Right forelimb (tissue), 1 donor: ENCODE data around the gene LSM12.

Experiments used
- DNase-seq: peaks from one replicate; pipeline ENCODE4 v3.0.0-alpha.2; 2018

Gene LSM12

DNA sequence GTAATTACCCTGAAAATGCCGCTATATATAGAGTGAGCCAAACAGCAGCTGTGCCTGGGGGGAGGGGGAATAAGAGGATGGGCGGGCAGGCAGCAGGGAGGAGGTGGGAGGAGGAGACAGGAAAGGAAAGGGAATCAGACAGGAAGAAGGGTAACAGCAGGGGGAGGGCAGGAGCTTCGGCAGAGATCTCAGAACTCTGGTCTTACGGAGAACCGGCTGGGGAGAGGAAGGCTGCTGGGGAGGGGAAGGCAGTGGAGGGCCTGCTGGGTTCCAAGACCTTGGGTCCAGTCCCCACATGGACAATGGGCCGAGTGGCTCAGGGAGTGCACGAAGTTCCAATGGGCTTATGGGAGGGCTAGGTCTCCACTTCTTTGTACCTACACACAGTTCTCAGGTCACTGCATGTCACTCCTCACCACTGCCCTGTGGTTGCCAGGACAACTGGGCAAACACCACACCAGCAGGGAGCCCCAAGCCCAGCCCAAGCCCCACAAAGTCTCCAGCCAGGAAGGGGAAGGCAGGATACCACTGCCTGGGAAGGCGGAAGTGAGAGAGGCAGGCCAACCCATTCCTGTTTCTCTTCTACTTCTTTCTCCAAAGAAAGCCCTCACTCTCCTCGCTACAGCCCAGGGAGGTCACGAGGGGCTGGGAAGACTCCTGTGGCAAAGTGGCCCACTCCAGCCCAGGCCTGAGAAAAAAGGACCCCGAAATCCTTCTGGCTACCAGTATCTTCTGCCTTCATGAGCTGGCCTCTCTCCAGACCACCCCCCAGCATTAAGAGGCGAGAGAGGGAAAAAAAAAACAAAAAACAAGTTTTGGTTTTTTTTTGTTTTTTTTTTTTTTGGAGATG is 29.4 kb upstream of the LSM12 start:
- DNase-seq = peak; percentile 89

DNA sequence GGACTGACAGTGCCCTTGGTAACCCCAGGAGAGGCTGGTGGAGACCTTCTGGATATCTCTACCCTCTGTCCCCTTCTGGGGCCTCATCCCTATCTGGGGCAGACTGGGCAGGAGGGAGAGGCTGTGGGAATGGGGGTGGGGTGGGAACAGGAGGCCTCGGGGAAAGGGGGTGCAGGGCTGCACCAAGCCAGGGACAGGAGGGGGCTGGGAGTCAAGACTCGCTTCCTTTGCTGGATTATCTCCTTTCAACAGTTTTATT is 28.8 kb upstream of the LSM12 start:
- no peak for DNase-seq

- DNase-seq = no peak
Observed at GRCh38 chr17:44094701-44095387, 28.4 kb upstream of the LSM12 start.

DNA sequence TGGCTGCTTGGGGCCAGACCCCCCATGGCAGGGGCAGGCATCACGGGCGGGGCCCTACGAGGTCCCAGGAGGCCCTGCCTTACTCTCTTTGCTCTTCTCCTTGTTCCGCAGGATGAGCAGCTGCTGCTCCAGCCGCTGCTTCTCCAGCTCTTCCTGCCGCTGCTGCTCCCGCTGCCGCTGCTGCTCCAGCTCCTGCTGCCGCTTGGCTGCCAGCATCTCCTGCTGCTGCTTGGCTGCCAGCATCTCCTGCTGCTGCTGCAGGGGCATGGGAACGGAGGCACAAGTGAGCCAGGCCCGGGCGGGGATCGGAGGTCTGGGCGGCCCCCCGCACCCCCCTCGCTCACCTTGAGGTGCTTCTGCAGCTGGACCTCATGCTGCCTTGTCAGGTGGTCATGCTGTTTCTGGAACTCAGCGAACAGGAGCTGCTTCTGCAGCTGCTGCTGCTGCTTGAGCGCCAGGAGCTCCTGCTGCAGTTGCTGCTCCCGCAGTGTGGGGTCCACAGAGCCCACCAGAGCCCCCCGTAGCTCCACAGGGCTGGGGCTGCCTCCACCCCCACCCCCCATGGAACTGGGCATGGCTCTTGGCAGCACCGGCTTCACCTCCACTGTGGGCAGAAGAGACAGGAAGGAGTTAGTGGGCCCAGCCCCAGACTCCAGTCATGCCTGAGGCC is 26.9 kb upstream of the LSM12 start:
- no peak for DNase-seq

DNA sequence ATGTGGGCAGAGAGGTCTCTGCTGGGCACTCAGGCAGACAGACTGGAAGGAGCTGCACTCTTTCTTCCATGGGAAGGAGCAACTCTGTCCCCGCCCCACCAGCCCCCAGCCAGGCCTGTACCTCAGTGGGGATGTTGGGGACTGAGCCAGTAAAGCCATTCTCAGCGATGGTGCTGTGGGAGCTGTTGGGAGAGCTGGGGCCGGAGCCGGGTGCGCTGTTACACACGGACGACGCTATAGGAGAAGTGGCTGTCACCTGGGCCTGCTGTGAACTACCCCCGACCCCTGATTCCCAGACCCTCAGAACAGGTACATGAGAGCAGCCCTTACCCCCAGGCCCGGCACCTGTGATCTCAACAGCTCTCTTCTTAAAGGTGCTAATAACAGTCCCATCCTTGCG is 25.6 kb upstream of the LSM12 start:
- no peak for DNase-seq

DNA sequence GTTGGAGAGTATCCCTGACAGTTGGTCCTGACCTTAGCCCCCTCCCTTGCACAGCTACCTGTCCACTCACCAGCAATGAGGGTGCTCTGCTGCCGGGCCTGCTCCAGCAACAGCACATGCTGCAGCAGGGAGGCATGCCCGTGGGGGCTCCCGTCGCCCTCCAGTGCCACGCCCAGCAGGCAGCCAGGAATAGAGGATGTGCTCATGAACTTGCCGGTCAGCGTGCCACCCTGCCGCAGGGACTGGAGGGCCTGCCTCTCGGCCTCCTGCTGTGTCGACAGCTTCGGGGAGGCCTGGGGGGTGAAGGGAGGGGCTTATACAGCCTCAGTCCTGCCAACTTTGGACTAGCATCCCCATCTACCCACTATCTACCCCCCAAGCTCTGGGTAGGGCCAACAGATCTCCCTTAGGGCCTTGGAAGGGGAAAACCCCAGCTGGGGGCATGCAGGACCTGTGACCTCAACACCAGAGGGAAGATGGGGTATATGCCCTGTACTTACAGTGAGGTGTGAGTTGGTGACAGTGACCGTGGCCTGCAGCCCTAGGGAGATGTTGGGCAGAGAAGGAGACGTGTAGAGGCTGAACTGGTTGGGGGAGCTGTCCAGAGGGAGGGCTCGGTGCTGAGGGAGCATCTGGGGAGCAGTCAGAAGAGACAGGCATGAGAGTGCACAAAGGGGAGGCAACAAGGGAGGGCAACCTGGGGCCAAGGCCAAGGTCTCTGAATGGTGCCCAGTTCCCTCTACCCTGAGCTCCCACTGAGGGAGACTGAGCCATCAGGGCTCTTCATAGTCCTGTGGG is 24.9 kb upstream of the LSM12 start:
- DNase-seq = no peak

DNA sequence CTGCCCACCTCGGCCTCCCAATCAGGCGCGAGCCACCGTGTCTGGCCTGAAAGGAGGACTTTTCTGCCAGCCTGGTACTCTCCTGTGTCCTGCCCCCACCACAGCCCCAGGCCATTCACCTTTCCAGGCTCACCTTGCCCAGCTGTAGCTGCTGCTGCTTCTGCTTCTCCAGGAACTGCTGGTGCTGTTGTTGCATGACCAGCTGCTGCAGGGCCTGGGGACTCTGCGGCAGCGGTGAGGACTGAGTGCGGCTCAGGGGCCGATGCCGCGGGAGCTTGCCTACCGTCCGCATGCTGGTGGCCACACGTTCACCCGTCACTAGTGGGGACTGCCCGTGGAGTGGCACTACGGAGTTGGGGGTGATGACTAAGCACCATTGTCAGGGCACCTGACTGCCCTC is 21.8 kb upstream of the LSM12 start:
- DNase-seq = no peak

- DNase-seq = no peak
Observed at GRCh38 chr17:44087319-44087718, 20.8 kb upstream of the LSM12 start.

DNA sequence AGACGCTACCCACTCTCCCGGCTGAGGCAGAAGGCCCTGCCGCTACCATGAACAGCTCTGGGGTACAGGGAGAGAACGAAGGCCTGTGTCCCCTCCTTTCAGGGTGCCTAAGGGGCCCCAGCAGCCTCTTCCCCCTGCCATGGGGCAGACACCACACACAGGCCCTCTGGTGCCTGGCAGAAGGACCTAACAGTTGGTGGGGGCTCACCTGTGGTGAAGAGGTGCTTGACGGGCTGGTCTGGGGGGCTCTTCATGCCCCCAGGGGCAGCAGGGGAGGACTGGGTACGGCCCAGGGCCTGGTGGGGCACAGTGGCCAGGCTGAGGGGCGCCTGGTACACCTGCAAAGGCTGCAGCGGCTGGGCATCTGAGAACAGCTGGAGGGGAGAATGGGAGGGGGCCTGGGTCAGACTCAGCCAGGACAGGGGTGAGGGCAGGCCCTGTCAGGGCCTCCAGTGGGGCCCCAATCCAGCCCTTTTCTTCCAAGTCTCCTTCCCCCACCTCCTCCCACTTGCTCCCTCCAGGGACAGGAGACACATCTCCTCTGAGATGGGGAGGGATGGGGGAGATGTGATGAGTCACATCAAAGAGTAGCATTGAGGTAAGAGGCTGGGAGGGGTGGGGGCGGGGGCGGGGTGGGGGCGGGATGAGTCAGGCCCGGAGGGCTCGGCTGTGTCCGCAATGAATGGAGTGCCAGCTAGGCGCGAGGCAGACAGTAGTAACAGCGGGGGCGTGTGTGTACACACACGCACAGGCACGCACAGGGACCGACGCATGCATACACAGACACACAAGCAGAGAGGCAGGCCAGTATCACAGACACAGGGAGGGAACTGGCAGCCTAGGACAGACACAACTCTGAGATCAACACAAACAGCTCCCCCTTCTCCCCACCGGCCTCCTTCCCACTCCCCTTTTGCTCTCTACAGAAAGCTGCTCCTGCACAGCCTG is 20.2 kb upstream of the LSM12 start:
- no peak for DNase-seq

GRCh38 chr17:44085908-44086307 is 19.4 kb upstream of the LSM12 start:
- DNase-seq = no peak

DNA sequence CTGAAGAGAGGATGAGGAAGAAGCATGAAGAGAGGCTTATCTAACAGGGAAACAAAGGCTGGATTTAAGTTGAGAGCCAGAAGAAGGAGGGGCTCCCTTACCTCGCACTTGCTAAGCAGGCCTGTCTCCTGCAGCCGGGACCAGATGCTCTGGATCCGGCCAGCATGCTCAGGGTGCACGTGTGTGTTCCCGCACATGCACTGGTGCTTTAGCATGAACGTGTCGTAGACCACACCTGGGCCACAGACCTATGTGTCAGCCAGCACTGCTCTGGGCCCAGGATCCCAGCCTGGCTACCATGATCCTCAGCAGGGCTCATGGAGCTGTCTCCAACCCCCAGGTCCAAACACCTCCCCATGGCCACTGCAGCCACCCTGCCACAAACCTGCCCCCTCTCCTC is 18.4 kb upstream of the LSM12 start:
- no peak for DNase-seq

DNA sequence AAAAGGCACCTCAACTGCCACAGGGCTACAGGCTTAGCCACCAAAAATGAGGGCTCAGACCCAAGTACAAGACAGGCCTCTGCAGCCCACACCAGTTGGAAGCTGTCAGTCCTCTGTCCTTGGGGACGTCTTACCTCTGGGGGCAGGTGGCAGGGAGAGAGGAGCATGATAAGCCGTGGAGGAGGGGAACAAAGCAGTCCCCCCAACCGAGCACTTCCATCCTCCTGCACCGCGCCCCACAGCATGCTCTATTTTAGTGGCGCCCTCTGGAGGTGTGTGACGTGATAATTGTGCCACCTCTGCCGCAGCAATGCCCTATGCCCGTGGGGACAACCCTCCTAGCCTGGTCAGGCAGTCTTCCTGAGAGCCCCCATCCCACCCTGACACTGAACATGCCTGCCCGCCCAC is 17.7 kb upstream of the LSM12 start:
- no peak for DNase-seq

- no peak for DNase-seq
Observed at GRCh38 chr17:44083250-44083849, 16.9 kb upstream of the LSM12 start.

DNA sequence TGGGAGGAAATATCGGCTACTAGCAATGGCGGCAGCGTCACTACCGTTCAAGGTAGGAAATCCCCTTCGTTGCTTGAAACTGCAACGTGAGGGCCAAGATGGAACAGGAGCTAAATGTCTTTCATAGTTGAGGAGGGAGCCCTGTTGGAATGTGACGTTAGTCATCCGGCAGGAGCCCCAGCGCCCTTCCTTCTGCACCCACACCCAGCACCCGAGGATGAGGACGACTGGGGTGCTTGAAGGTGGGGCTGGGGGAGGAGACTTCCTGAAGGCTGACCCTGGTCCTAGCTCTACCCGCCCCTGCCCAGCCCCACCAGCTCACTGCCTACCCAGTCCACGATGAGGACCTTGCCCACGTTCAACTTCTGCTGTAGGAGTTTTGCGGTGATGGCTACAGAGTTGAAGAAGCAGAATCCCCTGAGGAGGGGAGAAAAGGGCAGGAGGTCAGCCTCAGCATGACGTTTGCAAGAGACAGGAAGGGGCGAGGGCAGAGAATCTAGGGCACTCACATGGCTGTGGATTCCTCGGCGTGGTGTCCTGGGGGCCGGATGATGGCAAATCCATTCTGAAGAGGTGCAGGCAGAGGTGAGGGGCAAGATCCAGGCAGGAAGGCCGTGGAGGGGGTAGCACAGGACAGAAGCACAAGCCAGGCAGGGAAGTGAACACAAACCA is 15.9 kb upstream of the LSM12 start:
- DNase-seq = no peak

- DNase-seq = no peak
Observed at GRCh38 chr17:44081681-44082080, 15.2 kb upstream of the LSM12 start.

GRCh38 chr17:44079877-44080821 is 13.7 kb upstream of the LSM12 start:
- no peak for DNase-seq

DNA sequence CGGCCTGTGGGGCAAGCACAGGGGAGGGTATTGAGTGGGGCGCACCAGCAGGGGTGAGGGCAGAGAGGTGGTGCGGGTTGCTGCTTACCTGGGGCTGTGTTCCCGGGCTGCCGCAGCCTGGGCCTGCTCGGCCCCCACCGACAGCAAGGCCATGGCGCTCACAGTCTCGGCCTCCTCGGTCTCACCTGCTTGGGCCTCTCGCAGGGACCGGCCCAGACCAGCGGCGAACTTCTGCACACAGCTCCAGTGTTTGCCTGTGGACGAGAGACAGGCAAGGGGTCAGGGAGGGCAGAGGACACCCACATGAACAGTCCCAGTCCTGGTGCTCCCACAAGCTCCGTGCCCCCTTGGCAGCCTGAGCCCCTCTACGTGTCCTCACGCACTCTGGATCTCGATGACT is 11.9 kb upstream of the LSM12 start:
- no peak for DNase-seq

DNA sequence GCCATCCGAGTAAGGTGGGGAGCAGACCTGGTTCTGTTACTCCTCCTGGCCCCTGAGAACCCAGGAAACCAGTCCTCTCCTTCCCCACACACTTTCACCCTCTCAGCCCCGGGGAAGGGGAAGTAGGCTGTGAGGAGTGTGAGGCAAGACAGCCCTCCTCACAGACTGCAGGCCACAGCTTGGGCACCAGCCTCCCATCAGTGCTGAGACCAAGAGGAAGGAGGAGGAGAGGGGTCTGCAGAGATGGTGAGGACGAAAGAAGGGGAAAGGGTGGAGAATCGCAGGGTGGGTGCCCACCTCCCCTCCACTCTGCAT is 11.1 kb upstream of the LSM12 start:
- DNase-seq = no peak

DNA sequence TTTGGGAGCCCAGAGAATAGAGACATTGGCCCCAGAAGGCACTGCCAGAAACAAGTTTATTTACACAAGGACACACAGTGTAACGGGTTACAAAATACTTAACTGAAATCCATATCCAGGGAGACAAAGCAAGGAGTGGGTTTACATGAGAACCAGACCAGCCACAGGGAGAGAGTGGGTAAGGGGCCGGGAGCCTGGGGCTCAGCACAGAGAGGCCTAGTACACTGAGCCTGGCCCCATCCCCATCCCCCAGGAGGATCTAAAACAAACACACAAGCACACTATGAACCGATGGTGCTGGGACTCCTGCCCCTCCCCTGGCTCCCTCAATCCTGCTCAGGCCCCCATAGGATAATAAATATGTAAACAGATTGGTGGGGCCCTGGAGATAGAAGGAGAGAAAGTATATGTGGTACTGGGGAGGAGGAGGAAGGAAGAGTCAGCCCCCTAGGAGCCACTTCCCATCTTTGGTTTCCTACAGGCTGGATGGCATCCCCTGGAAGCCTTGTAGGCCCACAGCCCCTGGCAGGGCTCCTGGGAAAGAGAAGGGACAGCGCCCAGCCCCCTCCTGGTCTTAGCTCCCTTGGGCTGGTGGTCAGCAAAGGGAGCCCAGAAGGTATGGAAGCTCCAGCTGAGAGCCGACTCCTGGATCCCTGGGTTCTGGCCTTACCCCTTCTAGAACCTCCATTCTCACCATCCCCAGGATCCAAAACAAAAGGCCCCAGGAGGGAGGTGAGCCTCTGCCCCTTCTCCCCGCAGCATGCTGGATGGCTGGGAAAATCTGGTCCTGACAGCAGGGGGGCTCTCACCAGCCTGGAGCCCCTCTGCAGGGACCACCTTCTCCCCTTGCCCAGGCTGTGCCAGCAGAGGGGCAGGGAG is 10.5 kb upstream of the LSM12 start:
- no peak for DNase-seq
